ENCODE results near the gene GPD2.

GPD2 gene

GRCh38 chr2:156573710-156574109 is 137.5 kb downstream of the GPD2 start (continued):
- TF ChIP-seq ZNF202 (tag by site-specific recombination; IDR thresholded peaks at IDR 0.05; ENCODE audit: borderline replicate concordance), result no peak
- TF ChIP-seq, protein P1, sequence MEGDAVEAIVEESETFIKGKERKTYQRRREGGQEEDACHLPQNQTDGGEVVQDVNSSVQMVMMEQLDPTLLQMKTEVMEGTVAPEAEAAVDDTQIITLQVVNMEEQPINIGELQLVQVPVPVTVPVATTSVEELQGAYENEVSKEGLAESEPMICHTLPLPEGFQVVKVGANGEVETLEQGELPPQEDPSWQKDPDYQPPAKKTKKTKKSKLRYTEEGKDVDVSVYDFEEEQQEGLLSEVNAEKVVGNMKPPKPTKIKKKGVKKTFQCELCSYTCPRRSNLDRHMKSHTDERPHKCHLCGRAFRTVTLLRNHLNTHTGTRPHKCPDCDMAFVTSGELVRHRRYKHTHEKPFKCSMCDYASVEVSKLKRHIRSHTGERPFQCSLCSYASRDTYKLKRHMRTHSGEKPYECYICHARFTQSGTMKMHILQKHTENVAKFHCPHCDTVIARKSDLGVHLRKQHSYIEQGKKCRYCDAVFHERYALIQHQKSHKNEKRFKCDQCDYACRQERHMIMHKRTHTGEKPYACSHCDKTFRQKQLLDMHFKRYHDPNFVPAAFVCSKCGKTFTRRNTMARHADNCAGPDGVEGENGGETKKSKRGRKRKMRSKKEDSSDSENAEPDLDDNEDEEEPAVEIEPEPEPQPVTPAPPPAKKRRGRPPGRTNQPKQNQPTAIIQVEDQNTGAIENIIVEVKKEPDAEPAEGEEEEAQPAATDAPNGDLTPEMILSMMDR (tag by site-specific recombination; IDR thresholded peaks at IDR 0.05), result no peak
- no peak for TF ChIP-seq MEIS1 (CRISPR knock-in tag; IDR thresholded peaks at IDR 0.05; ENCODE audit: borderline replicate concordance)
- TF ChIP-seq, protein P2, sequence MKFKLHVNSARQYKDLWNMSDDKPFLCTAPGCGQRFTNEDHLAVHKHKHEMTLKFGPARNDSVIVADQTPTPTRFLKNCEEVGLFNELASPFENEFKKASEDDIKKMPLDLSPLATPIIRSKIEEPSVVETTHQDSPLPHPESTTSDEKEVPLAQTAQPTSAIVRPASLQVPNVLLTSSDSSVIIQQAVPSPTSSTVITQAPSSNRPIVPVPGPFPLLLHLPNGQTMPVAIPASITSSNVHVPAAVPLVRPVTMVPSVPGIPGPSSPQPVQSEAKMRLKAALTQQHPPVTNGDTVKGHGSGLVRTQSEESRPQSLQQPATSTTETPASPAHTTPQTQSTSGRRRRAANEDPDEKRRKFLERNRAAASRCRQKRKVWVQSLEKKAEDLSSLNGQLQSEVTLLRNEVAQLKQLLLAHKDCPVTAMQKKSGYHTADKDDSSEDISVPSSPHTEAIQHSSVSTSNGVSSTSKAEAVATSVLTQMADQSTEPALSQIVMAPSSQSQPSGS (tag by site-specific recombination; IDR thresholded peaks at IDR 0.05; ENCODE audit: low read depth), result no peak
- no peak for TF ChIP-seq BCL11A (tag by site-specific recombination; IDR thresholded peaks at IDR 0.05; ENCODE audit: low read depth)
- TF ChIP-seq ZNF175 (tag by site-specific recombination; IDR thresholded peaks at IDR 0.05), result no peak
- no peak for TF ChIP-seq ZNF624 (tag by site-specific recombination; IDR thresholded peaks at IDR 0.05)
- no peak for TF ChIP-seq ELK4 (IDR thresholded peaks at IDR 0.05; ENCODE audit: borderline replicate concordance, low read depth, low read length)
- no peak for TF ChIP-seq ZNF558 (tag by site-specific recombination; IDR thresholded peaks at IDR 0.05)
- TF ChIP-seq ZBTB26 (tag by site-specific recombination; optimal IDR thresholded peaks at IDR 0.05), result no peak
- TF ChIP-seq, protein P3, sequence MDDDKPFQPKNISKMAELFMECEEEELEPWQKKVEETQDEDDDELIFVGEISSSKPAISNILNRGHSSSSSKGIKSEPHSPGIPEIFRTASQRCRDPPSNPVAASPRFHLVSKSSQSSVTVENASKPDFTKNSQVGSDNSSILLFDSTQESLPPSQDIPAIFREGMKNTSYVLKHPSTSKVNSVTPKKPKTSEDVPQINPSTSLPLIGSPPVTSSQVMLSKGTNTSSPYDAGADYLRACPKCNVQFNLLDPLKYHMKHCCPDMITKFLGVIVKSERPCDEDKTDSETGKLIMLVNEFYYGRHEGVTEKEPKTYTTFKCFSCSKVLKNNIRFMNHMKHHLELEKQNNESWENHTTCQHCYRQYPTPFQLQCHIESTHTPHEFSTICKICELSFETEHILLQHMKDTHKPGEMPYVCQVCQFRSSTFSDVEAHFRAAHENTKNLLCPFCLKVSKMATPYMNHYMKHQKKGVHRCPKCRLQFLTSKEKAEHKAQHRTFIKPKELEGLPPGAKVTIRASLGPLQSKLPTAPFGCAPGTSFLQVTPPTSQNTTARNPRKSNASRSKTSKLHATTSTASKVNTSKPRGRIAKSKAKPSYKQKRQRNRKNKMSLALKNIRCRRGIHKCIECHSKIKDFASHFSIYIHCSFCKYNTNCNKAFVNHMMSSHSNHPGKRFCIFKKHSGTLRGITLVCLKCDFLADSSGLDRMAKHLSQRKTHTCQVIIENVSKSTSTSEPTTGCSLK (tag by site-specific recombination; IDR thresholded peaks at IDR 0.05), result no peak
- no peak for TF ChIP-seq ZNF600 (tag by site-specific recombination; IDR thresholded peaks at IDR 0.05)
- no peak for TF ChIP-seq ZNF148 (tag by site-specific recombination; IDR thresholded peaks at IDR 0.05; ENCODE audit: borderline replicate concordance)
- no peak for TF ChIP-seq ZNF404 (tag by site-specific recombination; IDR thresholded peaks at IDR 0.05)
- TF ChIP-seq ZNF561 (tag by site-specific recombination; IDR thresholded peaks at IDR 0.05; ENCODE audit: borderline replicate concordance), result no peak

DNA sequence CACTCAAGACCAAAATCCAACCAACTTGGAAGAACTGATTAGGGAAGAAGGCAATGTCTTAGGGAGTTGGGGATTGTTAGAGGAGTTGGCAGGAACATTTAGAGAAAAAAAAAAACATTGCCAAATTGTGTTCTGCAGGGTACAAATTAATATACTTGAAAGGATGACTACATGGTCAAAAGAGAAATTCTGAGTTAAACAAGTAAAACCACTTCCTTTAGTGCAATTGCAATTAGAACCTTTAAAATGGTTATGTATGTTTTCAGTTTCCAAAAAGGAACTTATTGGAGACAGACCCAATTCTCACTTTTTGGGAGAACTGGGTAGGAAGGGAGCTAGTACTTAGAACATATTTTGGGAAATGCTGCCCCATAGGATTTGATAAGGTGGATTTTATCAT is 137.9 kb downstream of the GPD2 start:
- Histone ChIP-seq H3K36me3 (ENCODE audit: control insufficient read depth in 2 of 2, insufficient read depth in 1 of 2, low read length in 2 of 2) (peaks cover 0 to 18% of the 10 kb centered on the region in 2 experiments; a peak in 2 of 3 replicates), H3K9me3 (ENCODE audit: control insufficient read depth, insufficient read depth, low read depth, low read length) (no peaks in the 10 kb centered on the region), H3K27ac (ENCODE audit: extremely low read depth, low read depth, low read length) (no peak overlapping the region), H3K4me1 (ENCODE audit: control insufficient read depth, insufficient read depth, low read length) (no peaks in the 10 kb centered on the region), H3K4me3 (ENCODE audit: low read depth, low read length) (no peak overlapping the region)
- ChIA-PET POLR2A (no interaction called here), CTCF (interaction anchor here (0.6 to 0.8 kb wide), 4 partner anchors 15 to 822 kb away, joined by 3 to 8 read pairs (median 4); no protein-coding TSS in a partner anchor)
- TF ChIP-seq REPIN1 (tag by site-specific recombination; IDR thresholded peaks at IDR 0.05; ENCODE audit: low read depth) (no peak), ZBTB8A (tag by site-specific recombination; IDR thresholded peaks at IDR 0.05) (no peak), PBX3 (CRISPR knock-in tag; IDR thresholded peaks at IDR 0.05) (no peak)
